Bronchial epithelial cell (primary cell): ENCODE measurements around the gene AK9. TPM values are rescaled to one million over a fixed set of nuclear protein-coding genes. Genes with fewer than 3 reads are reported as not detected.

ENCODE experiments used
- DNase-seq: peaks from one replicate; pipeline ENCODE4 v3.0.0-alpha.2; 2010; ENCODE audit warnings: low read depth
- FAIRE-seq: peaks from 2 replicates; lab custom pipeline; 2011; peaks lifted over from hg19 to GRCh38; lab: Jason Lieb, UNC
- H3K27me3 ChIP-seq: 2 replicates; pipeline ENCODE4 v1.5.1; 2011; ENCODE audit warnings: low read length; ENCODE audit not compliant: control insufficient read depth, insufficient read depth
- H3K36me3 ChIP-seq: 2 replicates; pipeline ENCODE4 v1.5.1; 2011; ENCODE audit warnings: low read length; ENCODE audit not compliant: control insufficient read depth, insufficient read depth
- H3K4me3 ChIP-seq: 2 replicates; pipeline ENCODE4 v1.5.1; 2011; ENCODE audit warnings: mild to moderate bottlenecking, low read depth, low read length, control low read depth
- total RNA-seq: library from RNA; depleted of rRNA; stranded (reverse); fragments of >200 nt; gene quantifications from 2 replicates; pipeline ENCODE4 v1.2.1, GENCODE V29; 2014
- TF ChIP-seq, protein P1 (sequence below): IDR thresholded peaks from 2 replicates; pipeline ENCODE4 v1.5.1; 2011; ENCODE audit warnings: mild to moderate bottlenecking, moderate library complexity, low read length, control low read depth, inconsistent platforms; ENCODE audit not compliant: insufficient read depth, severe bottlenecking

Gene AK9
- total RNA-seq, 1 donor from 2014 or later = 3.2 TPM

- Histone ChIP-seq H3K27me3 (no peaks in the 10 kb centered on the region), H3K36me3 (peaks cover 3% of the 10 kb centered on the region), H3K4me3 (no peak overlapping the region)
- TF ChIP-seq, protein P1, sequence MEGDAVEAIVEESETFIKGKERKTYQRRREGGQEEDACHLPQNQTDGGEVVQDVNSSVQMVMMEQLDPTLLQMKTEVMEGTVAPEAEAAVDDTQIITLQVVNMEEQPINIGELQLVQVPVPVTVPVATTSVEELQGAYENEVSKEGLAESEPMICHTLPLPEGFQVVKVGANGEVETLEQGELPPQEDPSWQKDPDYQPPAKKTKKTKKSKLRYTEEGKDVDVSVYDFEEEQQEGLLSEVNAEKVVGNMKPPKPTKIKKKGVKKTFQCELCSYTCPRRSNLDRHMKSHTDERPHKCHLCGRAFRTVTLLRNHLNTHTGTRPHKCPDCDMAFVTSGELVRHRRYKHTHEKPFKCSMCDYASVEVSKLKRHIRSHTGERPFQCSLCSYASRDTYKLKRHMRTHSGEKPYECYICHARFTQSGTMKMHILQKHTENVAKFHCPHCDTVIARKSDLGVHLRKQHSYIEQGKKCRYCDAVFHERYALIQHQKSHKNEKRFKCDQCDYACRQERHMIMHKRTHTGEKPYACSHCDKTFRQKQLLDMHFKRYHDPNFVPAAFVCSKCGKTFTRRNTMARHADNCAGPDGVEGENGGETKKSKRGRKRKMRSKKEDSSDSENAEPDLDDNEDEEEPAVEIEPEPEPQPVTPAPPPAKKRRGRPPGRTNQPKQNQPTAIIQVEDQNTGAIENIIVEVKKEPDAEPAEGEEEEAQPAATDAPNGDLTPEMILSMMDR = no peak
- DNase-seq (no peak), FAIRE-seq (no peak)
These were observed 237.2 kb downstream of the AK9 start for GRCh38 chr6:109453594-109454495.

GRCh38 chr6:109453156-109453555, 237.8 kb downstream of the AK9 start:
- DNase-seq (no peak), FAIRE-seq (peak; percentile 13)
- peaks cover 3% of the 10 kb centered on the region for H3K36me3 ChIP-seq
- H3K4me3 ChIP-seq = no peak overlapping the region
- TF ChIP-seq, protein P1 = no peak
- no peaks in the 10 kb centered on the region for H3K27me3 ChIP-seq

DNA sequence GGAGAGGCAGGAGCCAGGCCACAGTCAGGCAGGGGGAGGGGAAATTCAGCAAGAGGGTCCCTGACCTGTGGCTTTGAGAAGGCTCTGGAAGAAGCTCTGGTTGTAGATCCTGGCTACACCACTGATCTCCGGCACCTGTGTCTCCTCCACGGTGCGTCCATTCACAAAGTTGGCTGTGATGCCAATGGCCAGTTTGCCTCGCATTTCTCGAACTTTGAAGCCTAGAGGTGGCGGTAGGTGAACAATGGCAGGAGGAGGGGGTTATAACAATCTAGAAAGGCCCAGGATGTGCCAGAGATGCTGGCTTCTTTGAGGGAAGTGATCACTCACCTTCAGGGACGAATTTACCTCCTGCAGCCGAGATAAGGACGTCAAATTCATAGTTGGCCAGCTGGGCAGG, 238.8 kb downstream of the AK9 start:
- no peak for FAIRE-seq
- TF ChIP-seq, protein P1 = no peak
- no peaks in the 10 kb centered on the region for H3K27me3 ChIP-seq
- H3K36me3 ChIP-seq = peaks cover 3% of the 10 kb centered on the region
- H3K4me3 ChIP-seq = no peak overlapping the region
- no peak for DNase-seq

DNA sequence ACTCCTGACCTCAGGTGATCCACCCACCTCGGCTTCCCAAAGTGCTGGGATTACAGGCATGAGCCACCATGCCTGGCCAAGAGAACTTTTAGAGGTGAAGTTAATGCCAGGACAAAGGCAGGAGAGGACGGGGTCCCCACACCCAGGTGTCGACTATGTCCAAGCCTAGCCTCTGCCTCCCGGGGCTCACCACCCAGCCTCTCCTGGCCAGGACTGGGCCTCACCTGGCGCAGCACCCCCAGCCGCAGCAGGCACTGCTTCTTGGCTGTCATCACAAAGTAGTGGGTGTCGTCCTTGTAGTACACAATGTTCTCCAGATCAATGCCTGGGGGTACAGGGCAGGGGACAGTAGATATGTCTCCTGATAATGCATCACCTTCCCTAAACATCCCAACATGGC, 239.6 kb downstream of the AK9 start:
- no peak for DNase-seq
- FAIRE-seq = no peak
- TF ChIP-seq, protein P1 = no peak
- Histone ChIP-seq H3K4me3 (no peak overlapping the region), H3K36me3 (peaks cover 3% of the 10 kb centered on the region), H3K27me3 (no peaks in the 10 kb centered on the region)

DNA sequence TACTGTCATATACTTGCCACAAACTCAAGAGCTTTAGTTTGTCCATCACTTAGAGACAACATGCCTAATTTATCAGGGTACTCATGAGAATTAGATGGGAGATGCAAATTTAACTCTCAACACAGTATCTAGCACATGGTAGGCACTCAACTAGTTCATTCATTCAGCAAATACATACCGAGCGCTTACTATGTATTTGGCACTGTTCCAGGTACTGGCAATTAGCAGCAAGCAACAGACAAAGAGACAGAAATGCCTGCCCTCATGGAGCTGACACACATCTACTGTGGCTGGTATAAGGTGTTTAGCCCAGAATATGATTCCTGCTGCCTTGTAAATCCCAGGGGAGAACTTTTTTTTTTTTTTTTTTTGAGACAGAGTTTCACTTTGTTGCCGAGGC, 240.2 kb downstream of the AK9 start:
- peaks cover 5% of the 10 kb centered on the region for H3K36me3 ChIP-seq
- DNase-seq (no peak), FAIRE-seq (no peak)
- H3K4me3 ChIP-seq = no peak overlapping the region
- TF ChIP-seq, protein P1 = no peak
- H3K27me3 ChIP-seq = no peaks in the 10 kb centered on the region
